ENCODE results near the gene SH3TC1.

The SH3TC1 gene

GRCh38 chr4:8180310-8181093 is 18.6 kb upstream of the SH3TC1 start:
- no peak for DNase-seq (ENCODE audit: low read depth in 2 of 2)

- no peak for DNase-seq (ENCODE audit: low read depth in 2 of 2)
These were observed 18.0 kb upstream of the SH3TC1 start for GRCh38 chr4:8181119-8181518.

GRCh38 chr4:8181844-8182243 is 17.2 kb upstream of the SH3TC1 start:
- DNase-seq (ENCODE audit: low read depth in 2 of 2) = no peak

GRCh38 chr4:8182294-8182693 is 16.8 kb upstream of the SH3TC1 start:
- no peak for DNase-seq (ENCODE audit: low read depth in 2 of 2)

GRCh38 chr4:8182858-8183725 is 16.0 kb upstream of the SH3TC1 start:
- DNase-seq (ENCODE audit: low read depth in 2 of 2) = no peak

GRCh38 chr4:8184061-8184460 is 15.0 kb upstream of the SH3TC1 start:
- DNase-seq (ENCODE audit: low read depth in 2 of 2) = no peak

GRCh38 chr4:8185295-8185694 is 13.8 kb upstream of the SH3TC1 start:
- no peak for DNase-seq (ENCODE audit: low read depth in 2 of 2)

GRCh38 chr4:8185930-8186329 is 13.2 kb upstream of the SH3TC1 start:
- DNase-seq (ENCODE audit: low read depth in 2 of 2) = no peak

- no peak for DNase-seq (ENCODE audit: low read depth in 2 of 2)
These were observed 11.0 kb upstream of the SH3TC1 start for GRCh38 chr4:8188085-8188484.

- DNase-seq (ENCODE audit: low read depth in 2 of 2) = no peak
These were observed 10.1 kb upstream of the SH3TC1 start for GRCh38 chr4:8188743-8189550.

- DNase-seq (ENCODE audit: low read depth in 2 of 2) = no peak
These were observed 9.3 kb upstream of the SH3TC1 start for GRCh38 chr4:8189551-8190466.

GRCh38 chr4:8191136-8191747 is 7.8 kb upstream of the SH3TC1 start:
- DNase-seq (ENCODE audit: low read depth in 2 of 2) = no peak

- DNase-seq (ENCODE audit: low read depth in 2 of 2) = no peak
These were observed 6.0 kb upstream of the SH3TC1 start for GRCh38 chr4:8192748-8193738.

GRCh38 chr4:8194306-8195242 is 4.5 kb upstream of the SH3TC1 start:
- no peak for DNase-seq (ENCODE audit: low read depth in 2 of 2)

- DNase-seq (ENCODE audit: low read depth in 2 of 2) = no peak
These were observed 3.7 kb upstream of the SH3TC1 start for GRCh38 chr4:8195431-8195830.

GRCh38 chr4:8195841-8196458 is 3.1 kb upstream of the SH3TC1 start:
- no peak for DNase-seq (ENCODE audit: low read depth in 2 of 2)

GRCh38 chr4:8197521-8197920 is 1.6 kb upstream of the SH3TC1 start:
- no peak for DNase-seq (ENCODE audit: low read depth in 2 of 2)
